ENCODE measurements around the gene MESP2.

MESP2 gene

DNA sequence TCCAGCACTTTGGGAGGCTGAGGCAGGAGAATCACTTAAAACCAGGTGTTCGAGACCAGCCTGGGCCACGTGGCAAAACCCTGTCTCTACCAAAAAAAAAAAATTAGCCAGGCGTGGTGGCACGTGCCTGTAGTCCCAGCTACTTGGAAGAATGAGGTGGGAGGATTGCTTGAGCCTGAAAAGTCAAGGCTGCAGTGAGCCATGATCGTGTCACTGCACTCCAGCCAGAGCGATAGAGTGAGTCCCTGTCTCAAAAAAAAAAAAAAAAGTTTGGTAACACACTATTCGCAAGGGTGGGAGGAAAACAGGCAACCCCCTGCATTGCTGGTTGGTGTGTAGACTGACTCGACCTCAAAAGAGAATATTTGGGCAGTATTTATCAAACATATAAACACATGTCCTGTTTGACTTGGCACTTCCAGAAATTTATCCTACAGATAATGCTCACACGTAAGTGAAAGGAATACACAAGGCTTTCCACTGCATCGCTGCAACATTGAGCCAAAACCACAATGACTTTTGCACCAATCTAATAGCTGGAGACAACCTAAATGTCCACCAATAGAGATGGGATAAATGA, 41.7 kb downstream of the MESP2 start:
- Mint-ChIP-seq H3K36me3 (ENCODE audit: low read depth) (peaks cover 16% of the 10 kb centered on the region), H3K27ac (no peak overlapping the region), H3K4me1 (ENCODE audit: low read depth) (peaks cover 55% of the 10 kb centered on the region)

DNA sequence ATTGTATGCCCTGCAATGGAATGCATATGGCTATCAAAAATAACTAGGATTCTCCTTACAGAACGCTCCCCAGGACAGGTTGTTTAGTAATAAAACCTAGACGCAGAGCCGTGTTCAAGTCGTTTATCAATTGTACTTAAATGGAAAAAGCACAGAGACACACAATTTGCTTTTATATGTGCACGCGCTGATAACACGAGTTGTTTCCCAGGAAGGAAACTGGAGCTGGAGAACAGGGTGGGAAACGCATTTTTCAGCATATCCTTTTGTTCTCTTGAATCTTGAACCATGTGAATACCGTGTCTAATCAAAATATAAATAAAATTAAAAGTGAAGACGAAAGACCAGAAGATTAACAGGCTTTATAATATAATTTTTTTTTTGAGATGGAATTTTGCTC, 42.2 kb downstream of the MESP2 start:
- no peaks in the 10 kb centered on the region for H3K9me3 Mint-ChIP-seq
- peaks cover 11% of the 10 kb centered on the region for H3K36me3 Mint-ChIP-seq (ENCODE audit: low read depth)
- intact Hi-C loops (cut with micrococcal nuclease): no loop called here
- H3K27me3 Mint-ChIP-seq: no peaks in the 10 kb centered on the region
- H3K4me3 Mint-ChIP-seq: no peak overlapping the region
- H3K27ac Mint-ChIP-seq: peak overlapping the region; percentile 37
- peaks cover 55% of the 10 kb centered on the region for H3K4me1 Mint-ChIP-seq (ENCODE audit: low read depth)

More for the DNA sequence above, 41.7 kb downstream of the MESP2 start:
- intact Hi-C loops (cut with micrococcal nuclease): no loop called here
- Mint-ChIP-seq H3K4me3 (no peak overlapping the region), H3K27me3 (no peaks in the 10 kb centered on the region), H3K9me3 (no peaks in the 10 kb centered on the region)

DNA sequence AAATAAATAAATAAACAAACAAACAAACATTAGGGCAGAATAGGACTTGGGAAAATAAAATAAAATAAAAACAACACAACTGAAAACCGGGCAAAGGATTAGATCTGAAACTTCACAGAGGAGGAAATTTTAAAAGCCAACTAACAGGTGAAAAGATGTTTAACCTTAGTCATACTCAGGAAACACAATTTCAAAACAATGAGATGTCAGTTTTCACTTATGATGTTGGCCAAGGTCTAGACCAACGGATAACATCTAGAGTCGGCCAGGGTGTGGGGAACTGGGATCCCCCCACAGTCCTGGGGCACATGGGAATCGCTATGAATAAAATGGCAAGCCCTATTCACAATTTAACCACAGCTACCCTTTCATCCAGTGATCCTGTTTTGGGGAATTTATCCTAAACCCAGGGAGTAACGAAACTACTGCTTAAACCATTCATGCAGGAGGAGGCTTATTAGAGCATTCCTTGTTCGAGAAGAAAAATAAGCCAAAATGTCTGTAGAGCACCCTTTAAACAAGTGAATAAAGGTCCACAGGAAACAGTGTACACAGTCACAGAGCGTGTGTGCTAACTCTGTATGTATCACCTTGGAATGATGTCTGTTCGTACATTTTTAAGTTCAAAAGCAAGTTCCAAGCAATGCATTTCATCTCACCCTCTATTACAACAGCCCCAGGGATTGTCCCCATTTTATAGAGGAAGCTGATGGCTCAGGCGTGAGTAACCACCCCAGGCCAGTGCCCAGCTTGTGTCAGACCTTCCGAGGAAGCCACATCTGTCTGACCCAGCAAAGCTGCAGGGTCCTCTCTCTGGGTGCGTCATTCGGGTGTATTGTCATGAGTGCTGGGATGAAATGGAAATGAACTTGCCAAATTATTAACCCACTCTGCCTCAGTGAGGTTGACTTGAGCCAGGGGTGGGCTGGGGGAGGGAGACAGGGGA, 44.8 kb downstream of the MESP2 start:
- peak overlapping the region; percentile 18 for H3K4me3 Mint-ChIP-seq
- H3K4me1 Mint-ChIP-seq (ENCODE audit: low read depth): peaks cover 65% of the 10 kb centered on the region
- no peaks in the 10 kb centered on the region for H3K27me3 Mint-ChIP-seq
- H3K36me3 Mint-ChIP-seq (ENCODE audit: low read depth): no peaks in the 10 kb centered on the region
- intact Hi-C loops (cut with micrococcal nuclease): loop anchor here (1.0 kb wide), 1 partner anchor 9 kb away; no protein-coding TSS in a partner anchor
- no peaks in the 10 kb centered on the region for H3K9me3 Mint-ChIP-seq
- H3K27ac Mint-ChIP-seq: peak overlapping the region; percentile 94

DNA sequence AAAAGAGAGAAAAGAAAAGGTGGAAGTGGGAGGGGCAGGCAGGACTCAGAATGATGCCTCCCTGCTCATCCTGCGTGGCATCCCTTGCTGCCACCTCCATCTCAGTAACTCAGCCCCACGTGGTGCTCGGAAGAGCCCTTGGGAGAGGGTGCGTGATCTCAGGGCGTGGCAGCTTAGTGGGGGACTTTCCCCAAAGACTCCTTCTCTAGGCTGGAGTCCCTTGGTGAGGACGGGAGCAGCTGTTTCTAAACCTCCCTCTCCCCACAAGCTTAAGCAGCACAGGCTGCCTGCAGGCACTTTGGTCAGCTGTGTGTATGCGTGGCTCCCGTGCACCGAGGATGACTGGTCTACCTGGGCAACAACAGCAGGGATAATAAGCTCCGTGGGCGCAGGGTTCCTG, 45.9 kb downstream of the MESP2 start:
- intact Hi-C loops (cut with micrococcal nuclease): no loop called here
- no peaks in the 10 kb centered on the region for H3K27me3 Mint-ChIP-seq
- H3K36me3 Mint-ChIP-seq (ENCODE audit: low read depth): no peaks in the 10 kb centered on the region
- H3K27ac Mint-ChIP-seq: peak overlapping the region; percentile 94
- no peaks in the 10 kb centered on the region for H3K9me3 Mint-ChIP-seq
- peaks cover 68% of the 10 kb centered on the region for H3K4me1 Mint-ChIP-seq (ENCODE audit: low read depth)
- H3K4me3 Mint-ChIP-seq: peak overlapping the region; percentile 75

DNA sequence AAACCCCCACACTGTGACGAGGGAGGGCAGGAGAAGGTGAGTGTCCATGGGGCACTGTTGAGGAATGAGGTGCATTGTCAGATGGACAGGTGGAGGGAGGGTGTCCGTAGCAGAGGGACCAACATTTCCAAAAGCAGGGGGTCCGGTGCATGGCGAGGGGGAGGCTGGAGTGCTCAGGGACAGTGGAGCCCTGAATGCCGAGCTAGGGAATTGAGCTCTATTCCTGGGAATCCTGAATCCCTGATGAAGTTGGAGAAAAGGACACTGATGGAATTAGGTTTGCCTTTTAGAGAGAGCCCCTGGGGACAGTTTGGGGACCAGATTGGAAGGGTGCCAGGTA, 46.4 kb downstream of the MESP2 start:
- H3K4me1 Mint-ChIP-seq (ENCODE audit: low read depth): peaks cover 74% of the 10 kb centered on the region
- no peaks in the 10 kb centered on the region for H3K36me3 Mint-ChIP-seq (ENCODE audit: low read depth)
- H3K4me3 Mint-ChIP-seq: peak overlapping the region; percentile 75
- no peaks in the 10 kb centered on the region for H3K9me3 Mint-ChIP-seq
- intact Hi-C loops (cut with micrococcal nuclease): no loop called here
- peak overlapping the region; percentile 94 for H3K27ac Mint-ChIP-seq
- no peaks in the 10 kb centered on the region for H3K27me3 Mint-ChIP-seq

DNA sequence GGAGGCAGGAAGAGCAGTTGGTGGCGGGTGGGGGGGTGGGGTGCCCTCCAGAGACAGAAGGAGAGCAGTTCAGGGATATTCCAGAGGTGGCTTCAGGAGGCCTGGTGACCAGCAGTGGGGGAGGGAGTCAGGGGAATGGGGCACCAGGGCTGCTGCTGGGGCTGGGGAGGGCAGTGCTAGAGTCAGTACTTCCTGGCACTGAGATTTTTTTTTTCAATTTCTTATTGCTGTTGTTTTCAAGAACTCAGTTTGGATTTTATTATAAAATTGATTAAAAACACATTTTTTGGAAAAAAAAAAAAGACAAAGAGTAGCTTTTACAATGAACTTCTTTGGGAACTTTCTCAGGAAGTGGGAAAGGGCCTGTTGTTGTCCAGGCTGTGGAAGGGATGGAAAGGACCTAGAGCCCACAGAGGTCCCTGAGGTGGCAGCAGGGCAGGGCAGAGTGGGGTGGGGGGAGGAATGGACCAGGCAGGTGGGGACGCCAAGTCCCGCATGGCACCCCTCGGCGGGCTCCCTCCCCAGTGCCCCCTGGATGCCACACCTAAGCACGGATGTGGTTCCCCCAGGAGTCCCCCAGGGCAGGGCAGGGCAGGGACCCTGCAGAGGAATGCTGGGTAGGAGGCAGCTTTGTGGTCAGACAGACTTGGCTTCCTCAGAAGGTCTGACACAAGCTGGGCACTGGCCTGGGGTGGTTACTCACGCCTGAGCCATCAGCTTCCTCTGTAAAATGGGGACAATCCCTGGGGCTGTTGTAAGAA, 47.0 kb downstream of the MESP2 start:
- Mint-ChIP-seq H3K27me3 (no peaks in the 10 kb centered on the region), H3K36me3 (ENCODE audit: low read depth) (no peaks in the 10 kb centered on the region), H3K9me3 (no peaks in the 10 kb centered on the region), H3K4me1 (ENCODE audit: low read depth) (peaks cover 79% of the 10 kb centered on the region), H3K4me3 (peak overlapping the region; percentile 75), H3K27ac (peak overlapping the region; percentile 94)
- intact Hi-C loops (cut with micrococcal nuclease): no loop called here

DNA sequence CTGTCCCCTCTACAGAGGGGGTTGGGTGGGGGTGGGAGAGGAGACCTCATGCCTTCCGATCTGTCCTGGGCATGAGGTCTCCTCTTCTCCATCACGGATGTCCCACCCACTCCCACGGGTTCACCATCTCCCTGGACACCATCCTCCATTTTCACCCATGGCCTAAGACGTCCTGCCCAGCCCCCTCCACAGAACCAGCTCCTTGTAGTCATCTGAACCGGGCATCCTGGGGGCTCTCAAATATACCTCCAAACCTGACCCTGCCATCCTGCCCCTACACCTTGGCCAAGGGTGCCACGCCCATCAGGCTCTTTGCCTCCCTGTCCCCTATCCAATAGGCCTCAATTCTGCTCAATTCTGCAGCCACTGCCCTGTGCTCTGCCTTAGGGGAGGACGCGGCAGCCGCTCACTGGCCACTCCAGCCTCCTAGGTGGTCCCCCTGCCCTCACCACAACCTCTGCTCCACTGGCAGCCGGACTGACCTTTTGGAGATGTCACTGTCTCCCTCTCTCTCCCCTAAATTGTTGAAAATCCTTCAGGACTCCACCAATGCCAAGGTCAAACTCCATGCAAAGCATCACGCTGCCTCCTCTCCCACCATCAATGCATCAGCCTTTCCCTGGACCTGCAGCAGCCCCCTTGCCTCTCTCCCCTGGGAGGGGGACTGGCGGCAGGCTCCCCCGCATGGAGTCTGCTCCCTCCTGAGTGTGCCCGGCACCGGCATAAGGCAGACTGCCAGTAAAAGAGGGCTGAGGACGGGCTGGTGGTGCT, 47.9 kb downstream of the MESP2 start:
- H3K36me3 Mint-ChIP-seq (ENCODE audit: low read depth): no peaks in the 10 kb centered on the region
- no peaks in the 10 kb centered on the region for H3K27me3 Mint-ChIP-seq
- peak overlapping the region; percentile 94 for H3K27ac Mint-ChIP-seq
- no peaks in the 10 kb centered on the region for H3K9me3 Mint-ChIP-seq
- peaks cover 88% of the 10 kb centered on the region for H3K4me1 Mint-ChIP-seq (ENCODE audit: low read depth)
- intact Hi-C loops (cut with micrococcal nuclease): no loop called here
- H3K4me3 Mint-ChIP-seq: peak overlapping the region; percentile 40

DNA sequence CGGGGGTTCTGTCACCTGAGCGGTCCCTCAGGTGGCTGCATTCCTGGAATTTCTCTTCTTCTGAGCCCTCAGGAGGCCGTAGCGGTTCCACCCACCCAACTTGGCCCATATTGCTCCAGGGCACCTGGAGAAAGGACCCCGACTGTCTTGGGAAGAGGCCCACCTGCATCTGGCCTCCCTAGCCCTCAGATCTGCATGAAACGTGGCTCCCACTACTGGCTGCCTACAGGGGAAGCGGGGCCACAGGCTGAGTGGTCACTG, 48.4 kb downstream of the MESP2 start:
- no peaks in the 10 kb centered on the region for H3K9me3 Mint-ChIP-seq
- peak overlapping the region; percentile 94 for H3K27ac Mint-ChIP-seq
- H3K4me3 Mint-ChIP-seq: peak overlapping the region; percentile 17
- peaks cover 94% of the 10 kb centered on the region for H3K4me1 Mint-ChIP-seq (ENCODE audit: low read depth)
- intact Hi-C loops (cut with micrococcal nuclease): no loop called here
- no peaks in the 10 kb centered on the region for H3K27me3 Mint-ChIP-seq
- H3K36me3 Mint-ChIP-seq (ENCODE audit: low read depth): peaks cover 4% of the 10 kb centered on the region

DNA sequence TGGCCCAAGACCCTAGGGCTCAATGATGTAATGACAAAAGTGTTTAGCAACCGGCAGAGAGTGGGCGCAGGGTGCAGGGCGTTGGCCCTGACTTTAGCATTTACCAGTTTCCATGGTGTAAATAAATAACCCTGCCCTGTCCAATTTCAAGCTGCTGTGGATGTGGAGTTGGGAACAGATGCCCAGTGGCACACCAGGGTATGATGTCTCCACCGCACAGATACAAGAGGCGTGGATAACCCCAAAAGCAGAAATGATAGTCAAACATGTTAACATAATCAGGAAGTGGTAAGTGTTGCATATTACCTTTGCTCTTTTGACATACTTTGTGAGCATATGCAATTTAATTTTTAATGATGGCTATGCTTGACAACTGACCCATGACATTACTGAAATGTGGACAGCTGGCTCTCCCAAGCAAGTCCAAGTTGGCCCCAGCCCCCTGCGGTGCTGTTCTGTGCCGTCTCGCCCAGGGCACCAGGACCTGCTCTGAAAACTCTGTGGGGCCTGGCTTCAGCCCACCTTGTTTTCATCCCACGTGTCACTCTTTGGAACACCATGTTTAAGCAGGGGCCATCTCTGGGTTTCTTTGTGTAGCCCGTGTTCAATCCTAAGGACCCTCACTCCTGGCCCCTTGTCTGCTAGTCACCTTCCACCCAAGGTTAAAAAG, 49.3 kb downstream of the MESP2 start:
- H3K4me1 Mint-ChIP-seq (ENCODE audit: low read depth): peaks cover 100% of the 10 kb centered on the region
- H3K27ac Mint-ChIP-seq: peak overlapping the region; percentile 94
- H3K4me3 Mint-ChIP-seq: no peak overlapping the region
- H3K27me3 Mint-ChIP-seq: no peaks in the 10 kb centered on the region
- peaks cover 6% of the 10 kb centered on the region for H3K36me3 Mint-ChIP-seq (ENCODE audit: low read depth)
- H3K9me3 Mint-ChIP-seq: no peaks in the 10 kb centered on the region
- intact Hi-C loops (cut with micrococcal nuclease): no loop called here

DNA sequence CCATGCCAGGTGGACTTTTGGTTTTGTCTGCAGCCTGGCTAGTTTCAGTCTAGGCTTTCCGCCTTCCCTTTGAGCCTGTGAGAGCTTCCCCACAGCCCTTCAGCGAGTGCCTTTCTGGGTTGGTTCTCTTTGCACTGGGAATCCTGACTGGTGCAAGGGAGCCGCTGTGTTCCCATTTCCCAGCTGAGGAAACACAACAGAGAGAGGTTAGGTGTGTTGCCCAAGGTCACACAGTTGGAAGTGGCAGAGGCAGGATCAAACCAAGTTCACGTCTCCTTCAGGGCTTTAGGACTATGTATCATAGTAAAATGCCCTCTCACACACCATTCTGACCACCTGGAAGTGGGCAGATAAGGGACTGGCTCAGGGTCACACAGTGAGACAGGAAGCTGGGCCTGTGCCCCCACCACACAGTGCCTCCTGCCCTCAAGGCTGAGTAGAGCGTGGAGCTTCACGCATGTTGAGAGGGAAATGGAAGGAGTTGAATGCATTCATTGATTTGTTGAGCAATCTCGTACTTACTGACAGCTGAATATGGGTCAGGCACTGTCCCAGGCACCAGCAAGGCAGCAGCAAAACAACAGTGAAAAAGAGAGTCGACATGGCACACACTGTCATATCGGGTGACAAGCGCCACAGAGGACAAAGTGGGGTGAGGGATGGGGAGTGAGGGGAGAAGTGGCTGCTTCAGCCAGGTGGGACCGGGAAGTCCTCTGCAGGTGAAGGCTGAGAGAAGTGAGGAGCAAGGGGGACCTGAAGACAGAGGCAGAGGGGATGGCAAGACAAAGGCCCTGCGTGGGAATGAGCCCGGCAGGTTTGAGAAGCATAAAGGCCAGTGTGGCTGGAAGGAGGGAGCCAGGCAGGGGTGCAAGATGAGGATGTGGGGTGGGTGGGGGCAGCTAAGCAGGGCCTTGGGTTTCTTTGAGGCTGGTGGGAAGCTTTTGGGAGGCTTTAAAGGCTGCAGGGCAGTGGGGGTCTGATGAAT, 50.8 kb downstream of the MESP2 start:
- H3K27ac Mint-ChIP-seq: peak overlapping the region; percentile 18
- H3K36me3 Mint-ChIP-seq (ENCODE audit: low read depth): peaks cover 6% of the 10 kb centered on the region
- no peaks in the 10 kb centered on the region for H3K27me3 Mint-ChIP-seq
- H3K9me3 Mint-ChIP-seq: no peaks in the 10 kb centered on the region
- peaks cover 100% of the 10 kb centered on the region for H3K4me1 Mint-ChIP-seq (ENCODE audit: low read depth)
- peak overlapping the region; percentile 22 for H3K4me3 Mint-ChIP-seq
- intact Hi-C loops (cut with micrococcal nuclease): no loop called here

DNA sequence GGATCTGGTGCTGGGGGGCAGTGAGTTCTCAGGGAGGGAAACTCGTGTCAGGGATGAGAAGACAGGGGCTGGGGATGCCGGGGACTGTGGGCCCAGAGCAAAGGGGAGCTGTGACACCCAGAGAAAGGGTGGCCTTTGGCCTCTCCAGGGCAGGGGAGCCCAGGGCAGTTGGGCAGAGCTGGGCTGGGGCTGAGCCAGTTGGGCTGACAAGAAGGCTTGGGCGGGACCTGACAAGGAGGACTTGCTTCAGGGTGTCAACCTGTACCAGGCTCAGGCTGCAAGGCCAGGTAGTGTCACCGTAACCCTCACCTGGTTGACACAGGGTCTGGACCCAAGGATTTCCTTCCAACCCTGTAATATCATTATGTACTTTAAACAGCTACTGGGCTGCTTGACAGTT, 51.7 kb downstream of the MESP2 start:
- Mint-ChIP-seq H3K27ac (peak overlapping the region; percentile 18), H3K4me1 (ENCODE audit: low read depth) (peaks cover 92% of the 10 kb centered on the region), H3K9me3 (no peaks in the 10 kb centered on the region), H3K4me3 (no peak overlapping the region), H3K36me3 (ENCODE audit: low read depth) (peaks cover 10% of the 10 kb centered on the region), H3K27me3 (no peaks in the 10 kb centered on the region)
- intact Hi-C loops (cut with micrococcal nuclease): loop anchor here (2.0 kb wide), 1 partner anchor 47 kb away; no protein-coding TSS in a partner anchor

All from dendritic cell treated with granulocyte-macrophage colony-stimulating factor and Interleukin-4, amounts not matched to agents 40 ng/mL and 50 ng/mL, for 4 days (primary cell).